PC-9 (cell line): ENCODE measurements around the gene TCEA2. TPM values are rescaled to one million over a fixed set of nuclear protein-coding genes. Genes with fewer than 3 reads are reported as not detected.

Source experiments
- BruUV-seq: library from RNA; stranded (reverse); fragments of 400-500 nt; replicated peaks from 2 replicates; lab custom pipeline; 2021; lab: Mats Ljungman, UMichigan
- CTCF ChIA-PET: fragments of 300-600 bp; sonication (Branson Sonifier 250); formaldehyde crosslinking; loops from one replicate; lab custom pipeline; 2022; ENCODE audit warnings: antibody characterized with exemption; lab: Charles Lee
- POLR2A ChIA-PET: fragments of 300-600 bp; sonication (Branson Sonifier 250); formaldehyde crosslinking; loops from one replicate; lab custom pipeline; 2022; ENCODE audit warnings: antibody characterized with exemption; ENCODE audit not compliant: unreplicated experiment; lab: Charles Lee
- DNase-seq, 2 experiments: peaks; one replicate each; pipeline versions ENCODE4 v3.0.0 to v3.0.0-alpha.2; 2015 to 2022; ENCODE audit warnings: mixed read lengths in 1 of 2
- H2AFZ ChIP-seq: fragments of 200-600 bp; sonication (generic); 2 replicates; pipeline ENCODE4 v1.8.1; 2017; ENCODE audit warnings: antibody characterized with exemption
- H3F3A ChIP-seq: fragments of 200-600 bp; sonication (generic); 2 replicates; pipeline ENCODE4 v1.8.1; 2017; ENCODE audit warnings: antibody characterized with exemption, mild to moderate bottlenecking, low read depth; ENCODE audit not compliant: insufficient read depth
- H3K27ac ChIP-seq: fragments of 200-600 bp; sonication (generic); 2 replicates; pipeline ENCODE4 v1.6.1; 2016; ENCODE audit warnings: mixed run types
- H3K27me3 ChIP-seq: fragments of 200-600 bp; sonication (generic); 2 replicates; pipeline ENCODE4 v1.6.1; 2016; ENCODE audit warnings: low read depth, mixed run types; ENCODE audit not compliant: insufficient read depth
- H3K36me3 ChIP-seq: fragments of 200-600 bp; sonication (generic); 2 replicates; pipeline ENCODE4 v1.6.1; 2016; ENCODE audit warnings: low read depth, mixed run types
- H3K4me1 ChIP-seq: fragments of 200-600 bp; sonication (generic); replicated peaks from 2 replicates; pipeline ENCODE4 v1.6.1; 2016; ENCODE audit warnings: mixed run types; ENCODE audit not compliant: insufficient read depth
- H3K4me2 ChIP-seq: fragments of 200-600 bp; sonication (generic); 2 replicates; pipeline ENCODE4 v1.6.1; 2017; ENCODE audit warnings: mixed run types
- H3K4me3 ChIP-seq: fragments of 200-600 bp; sonication (generic); 2 replicates; pipeline ENCODE4 v1.6.1; 2016; ENCODE audit warnings: mixed run types
- H3K79me2 ChIP-seq: fragments of 200-600 bp; sonication (generic); 2 replicates; pipeline ENCODE4 v1.6.1; 2017; ENCODE audit warnings: low read depth, mixed run types
- H3K9me2 ChIP-seq: fragments of 200-600 bp; sonication (generic); 2 replicates; pipeline ENCODE4 v1.8.1; 2017; ENCODE audit warnings: mild to moderate bottlenecking; ENCODE audit not compliant: insufficient read depth
- H3K9me3 ChIP-seq: fragments of 200-600 bp; sonication (generic); 2 replicates; pipeline ENCODE4 v1.8.1; 2016; ENCODE audit warnings: low read depth; ENCODE audit not compliant: insufficient read depth
- H4K20me1 ChIP-seq: fragments of 200-600 bp; sonication (generic); 2 replicates; pipeline ENCODE4 v1.8.1; 2017; ENCODE audit not compliant: insufficient read depth
- CTCF ChIP-seq: fragments of 200-600 bp; sonication (generic); conservative IDR thresholded peaks from 2 replicates; pipeline ENCODE4 v1.6.1; 2017; ENCODE audit warnings: mixed run types, antibody characterized with exemption, mild to moderate bottlenecking, moderate library complexity
- EZH2 ChIP-seq: fragments of 200-600 bp; sonication (generic); IDR thresholded peaks from 2 replicates; pipeline ENCODE4 v1.8.0; 2017; ENCODE audit warnings: antibody characterized with exemption, low read depth
- intact Hi-C: fragments of 100-400 bp; cut with micrococcal nuclease; formaldehyde crosslinking; loops from one replicate; pipeline ENCODE4 v1.10.0; 2022; ENCODE audit not compliant: unreplicated experiment
- total RNA-seq: library from RNA; stranded (reverse); gene quantifications from 2 replicates; pipeline ENCODE4 v1.2.3, GENCODE V29; 2021

Gene TCEA2
- total RNA-seq, 1 experiment from 2014 or later: 100 TPM

- Histone ChIP-seq H3K4me2 (peak overlapping the region; percentile 99; the same call in 1 of the 2 replicates), H2AFZ (no peak overlapping the region), H3K4me1 (peaks cover 14% of the 10 kb centered on the region), H3K27me3 (peaks cover 8% of the 10 kb centered on the region; the same call in 1 of the 2 replicates), H3K4me3 (no peak overlapping the region), H4K20me1 (peaks cover 8% of the 10 kb centered on the region; the same call in 1 of the 2 replicates), H3K79me2 (peaks cover 12% of the 10 kb centered on the region), H3K9me2 (no peaks in the 10 kb centered on the region), H3K27ac (no peak overlapping the region), H3K9me3 (no peaks in the 10 kb centered on the region), H3F3A (peaks cover 30% of the 10 kb centered on the region), H3K36me3 (no peaks in the 10 kb centered on the region)
- POLR2A ChIA-PET: no interaction called here
- intact Hi-C loops: no loop called here
- DNase-seq: no peak
- CTCF ChIA-PET: no interaction called here
- no TSS peak for BruUV-seq
- TF ChIP-seq EZH2: no peak
- no peak for TF ChIP-seq CTCF
Measured at GRCh38 chr20:64077541-64077875, 14.5 kb downstream of the TCEA2 start.

- peak overlapping the region; percentile 94; the same call in 1 of the 2 replicates for H3K4me3 ChIP-seq
- no peak for TF ChIP-seq CTCF
- no peak for TF ChIP-seq EZH2
- intact Hi-C loops: loop anchor here (2.0 kb wide), 1 partner anchor 15 kb away; the partner anchor contains the start of gene TCEA2
- no peaks in the 10 kb centered on the region for H3K9me2 ChIP-seq
- CTCF ChIA-PET: no interaction called here
- peaks cover 12% of the 10 kb centered on the region for H3K79me2 ChIP-seq
- peaks cover 10% of the 10 kb centered on the region; the same call in 1 of the 2 replicates for H3K27me3 ChIP-seq
- peak overlapping the region; percentile 99 for H3K4me2 ChIP-seq
- BruUV-seq: no TSS peak
- H3K36me3 ChIP-seq: no peaks in the 10 kb centered on the region
- H3F3A ChIP-seq: peaks cover 28% of the 10 kb centered on the region
- no peaks in the 10 kb centered on the region for H3K9me3 ChIP-seq
- H3K27ac ChIP-seq: no peak overlapping the region
- POLR2A ChIA-PET: interaction anchor here (0.7 kb wide), 2 partner anchors 40 to 395 kb away, joined by 3 to 5 read pairs; no protein-coding TSS in a partner anchor
- DNase-seq: no peak
- H2AFZ ChIP-seq: no peak overlapping the region
- peaks cover 14% of the 10 kb centered on the region for H3K4me1 ChIP-seq
- peaks cover 8% of the 10 kb centered on the region; the same call in 1 of the 2 replicates for H4K20me1 ChIP-seq
Measured at GRCh38 chr20:64077876-64078551, 15.0 kb downstream of the TCEA2 start.

GRCh38 chr20:64078934-64079272 is 15.9 kb downstream of the TCEA2 start:
- intact Hi-C loops: loop anchor here (1.0 to 2.0 kb wide), 2 partner anchors 13 to 16 kb away; partner anchors contain the start of gene TCEA2
- ChIA-PET POLR2A (no interaction called here), CTCF (no interaction called here)
- Histone ChIP-seq H3K4me1 (peaks cover 14% of the 10 kb centered on the region), H3F3A (peaks cover 27% of the 10 kb centered on the region), H3K27me3 (peaks cover 15% of the 10 kb centered on the region; the same call in 1 of the 2 replicates), H3K9me2 (no peaks in the 10 kb centered on the region), H3K79me2 (peaks cover 12% of the 10 kb centered on the region), H4K20me1 (peaks cover 8% of the 10 kb centered on the region; the same call in 1 of the 2 replicates), H3K36me3 (no peaks in the 10 kb centered on the region), H3K4me2 (peak overlapping the region; percentile 99), H3K27ac (no peak overlapping the region), H3K9me3 (no peaks in the 10 kb centered on the region), H3K4me3 (peak overlapping the region; percentile 94), H2AFZ (peak overlapping the region; percentile 96)
- TF ChIP-seq CTCF: no peak
- no peak for TF ChIP-seq EZH2
- no peak for DNase-seq
- BruUV-seq: TSS peak; percentile 56
